Endothelial cell of umbilical vein (primary cell): Measurements from ENCODE around the gene DIP2C. TPM values are rescaled to one million over a fixed set of nuclear protein-coding genes. Genes with fewer than 3 reads are reported as not detected.

Experiments used
- BruUV-seq: library from RNA; stranded (reverse); fragments of 400-500 nt; replicated peaks from 2 replicates; lab custom pipeline; 2021; lab: Mats Ljungman, UMichigan
- CTCF ChIA-PET: fragments of 300-600, 350-600 bp; sonication (Branson Sonifier 250); formaldehyde crosslinking; loops from one replicate; lab custom pipeline; 2021; ENCODE audit warnings: antibody characterized with exemption, inconsistent platforms; lab: Charles Lee
- POLR2A ChIA-PET: fragments of 300-600, 350-600 bp; sonication (Branson Sonifier 250); formaldehyde crosslinking; loops from one replicate; lab custom pipeline; 2021; ENCODE audit warnings: antibody characterized with exemption, inconsistent platforms; lab: Charles Lee
- DNase-seq: peaks from one replicate; pipeline ENCODE4 v3.0.0-alpha.2; 2011; ENCODE audit warnings: low read depth, low spot score
- FAIRE-seq: peaks from 2 replicates; lab custom pipeline; 2011; peaks lifted over from hg19 to GRCh38; lab: Jason Lieb, UNC
- H2AFZ ChIP-seq: 2 replicates; pipeline ENCODE4 v1.6.0; 2012; ENCODE audit warnings: low read depth, low read length, control low read depth, inconsistent platforms
- H3K27ac ChIP-seq: 2 replicates; pipeline ENCODE4 v1.5.1; 2011; ENCODE audit warnings: low read depth, mild to moderate bottlenecking, control low read depth, low read length, moderate library complexity; ENCODE audit not compliant: insufficient read depth
- H3K27me3 ChIP-seq, 2 experiments: 2 replicates each; pipeline versions ENCODE4 v1.6.0 to v1.6.1; 2011; ENCODE audit warnings: low read length in 2 of 2, mixed read lengths in 1 of 2; ENCODE audit not compliant: control insufficient read depth in 2 of 2, insufficient read depth in 2 of 2
- H3K36me3 ChIP-seq, 2 experiments: 2 replicates in 1 of 2; 3 replicates in 1 of 2; pipeline ENCODE4 v1.5.1; 2011; ENCODE audit warnings: low read length in 2 of 2, mild to moderate bottlenecking in 1 of 2, moderate library complexity in 1 of 2; ENCODE audit not compliant: control insufficient read depth in 2 of 2, insufficient read depth in 2 of 2; ENCODE audit errors: extremely low read depth in 1 of 2
- H3K4me1 ChIP-seq: 3 replicates; pipeline ENCODE4 v1.5.1; 2011; ENCODE audit warnings: mild to moderate bottlenecking, low read length; ENCODE audit not compliant: control insufficient read depth, insufficient read depth; ENCODE audit errors: extremely low read depth
- H3K4me2 ChIP-seq: 2 replicates; pipeline ENCODE4 v1.6.1; 2011; ENCODE audit warnings: low read length, control low read depth, mixed read lengths; ENCODE audit not compliant: insufficient read depth
- H3K4me3 ChIP-seq, 3 experiments: fragments of 200-600 bp in 1 of 3; sonication (generic), shearing (Covaris generic) in 1 of 3; replicated peaks in 1 of 3; 2 replicates each; pipeline ENCODE4 v1.5.1; 2011 to 2016; ENCODE audit warnings: control low read depth in 3 of 3, low read length in 3 of 3, mild to moderate bottlenecking in 2 of 3, inconsistent platforms in 1 of 3, low read depth in 1 of 3, moderate library complexity in 1 of 3; ENCODE audit not compliant: insufficient read depth in 1 of 3
- H3K79me2 ChIP-seq: 2 replicates; pipeline ENCODE4 v1.6.0; 2012; ENCODE audit warnings: low read length, inconsistent platforms; ENCODE audit not compliant: control insufficient read depth, insufficient read depth
- H3K9ac ChIP-seq: replicated peaks from 2 replicates; pipeline ENCODE3; 2011; ENCODE audit warnings: low read length, control low read depth; ENCODE audit not compliant: insufficient read depth; ENCODE audit errors: extremely low read depth
- H3K9me1 ChIP-seq: replicated peaks from 3 replicates; pipeline ENCODE4 v1.6.0; 2011; ENCODE audit warnings: mild to moderate bottlenecking, low read length; ENCODE audit not compliant: control insufficient read depth, insufficient read depth; ENCODE audit errors: extremely low read depth
- H3K9me3 ChIP-seq: replicated peaks from 2 replicates; pipeline ENCODE4 v1.5.1; 2012; ENCODE audit warnings: low read length, inconsistent platforms; ENCODE audit not compliant: control insufficient read depth, insufficient read depth
- H4K20me1 ChIP-seq: replicated peaks from 2 replicates; pipeline ENCODE3; 2011; ENCODE audit warnings: mild to moderate bottlenecking, low read length; ENCODE audit not compliant: control insufficient read depth, insufficient read depth; ENCODE audit errors: extremely low read depth
- EZH2 ChIP-seq: IDR thresholded peaks from 2 replicates; pipeline ENCODE4 v1.6.1; 2012; ENCODE audit warnings: borderline replicate concordance, low read depth, mild to moderate bottlenecking, moderate library complexity, low read length, inconsistent platforms; ENCODE audit not compliant: severe bottlenecking
- FOS ChIP-seq: IDR thresholded peaks from 2 replicates; pipeline ENCODE4 v1.6.1; 2011; ENCODE audit warnings: mild to moderate bottlenecking, low read length, moderate library complexity, borderline replicate concordance; ENCODE audit not compliant: insufficient read depth
- GATA2 ChIP-seq: IDR thresholded peaks from 2 replicates; pipeline ENCODE4 v1.7.0; 2011; ENCODE audit warnings: low read depth, mild to moderate bottlenecking, moderate library complexity, mixed read lengths, low read length; ENCODE audit not compliant: insufficient read length, insufficient read depth
- JUN ChIP-seq: IDR thresholded peaks from 2 replicates; pipeline ENCODE4 v1.6.1; 2011; ENCODE audit warnings: borderline replicate concordance, low read depth; ENCODE audit not compliant: insufficient read length, insufficient read depth
- MAX ChIP-seq: IDR thresholded peaks from 2 replicates; pipeline ENCODE4 v1.6.1; 2011; ENCODE audit not compliant: insufficient read depth, insufficient read length
- MYC ChIP-seq: IDR thresholded peaks from one replicate; pipeline ENCODE4 v1.6.1; 2011; ENCODE audit warnings: mild to moderate bottlenecking, low read depth, low read length
- POLR2A ChIP-seq: IDR thresholded peaks from 2 replicates; pipeline ENCODE4 v1.6.1; 2012; ENCODE audit warnings: low read depth, mild to moderate bottlenecking, control low read depth, low read length
- POLR2AphosphoS5 ChIP-seq: IDR thresholded peaks from 2 replicates; pipeline ENCODE4 v1.6.1; 2012; ENCODE audit warnings: low read depth, mild to moderate bottlenecking, control low read depth, low read length, moderate library complexity; ENCODE audit not compliant: insufficient read depth
- dilution Hi-C: fragments of 300-500 bp; cut with MboI; formaldehyde crosslinking; loops from one replicate; pipeline ENCODE4 v1.15.0; 2019; ENCODE audit warnings: low sequenced_read_pairs; ENCODE audit not compliant: extremely low pct_ligation_motif_present
- intact Hi-C: fragments of 100-400 bp; cut with micrococcal nuclease; formaldehyde crosslinking; loops from one replicate; pipeline ENCODE4 v1.10.0; 2022
- polyA plus RNA-seq, 4 experiments: library from polyadenylated mRNA; depleted of rRNA in 3 of 4; stranded (reverse) in 3 of 4; unstranded in 1 of 4; fragments of >200 nt; gene quantifications; 2 replicates each; pipeline versions ENCODE4 v1.2.1 to v1.2.3, GENCODE V29; 2011 to 2012; ENCODE audit warnings: missing spikeins in 1 of 4
- total RNA-seq: library from RNA; stranded (reverse); gene quantifications from 2 replicates; pipeline ENCODE4 v1.2.3, GENCODE V29; 2021
- TF ChIP-seq, protein P1 (sequence below), 2 donors: IDR thresholded peaks; 1 replicate in 1 of 2; 2 replicates in 1 of 2; pipeline ENCODE4 v1.5.1; 2011; ENCODE audit warnings: low read length in 2 of 2, mild to moderate bottlenecking in 2 of 2, moderate library complexity in 2 of 2, control low read depth in 1 of 2, inconsistent platforms in 1 of 2, low read depth in 1 of 2; ENCODE audit not compliant: insufficient read depth in 1 of 2; ENCODE audit errors: extremely low read depth in 1 of 2

The DIP2C gene
- total and polyA plus RNA-seq, 2 donors (not counting 3 experiments of a cell fraction or from before 2014, with no cell fraction given): 3.6 to 10.7 TPM

GRCh38 chr10:530717-531116, 158.8 kb downstream of the DIP2C start:
- FAIRE-seq (no peak), DNase-seq (no peak)
- no peaks in the 10 kb centered on the region for H3K27me3 ChIP-seq
- no peaks in the 10 kb centered on the region for H3K36me3 ChIP-seq
- intact Hi-C loops (no loop called here), dilution Hi-C loops (no loop called here)
- H3K4me1 ChIP-seq: no peaks in the 10 kb centered on the region
- ChIA-PET CTCF (no interaction called here), POLR2A (no interaction called here)
- no peak overlapping the region for H3K9ac ChIP-seq
- TF ChIP-seq MAX (no peak), JUN (no peak), GATA2 (no peak), MYC (no peak), POLR2A (no peak), FOS (no peak), POLR2AphosphoS5 (no peak), EZH2 (no peak)
- TF ChIP-seq, protein P1, sequence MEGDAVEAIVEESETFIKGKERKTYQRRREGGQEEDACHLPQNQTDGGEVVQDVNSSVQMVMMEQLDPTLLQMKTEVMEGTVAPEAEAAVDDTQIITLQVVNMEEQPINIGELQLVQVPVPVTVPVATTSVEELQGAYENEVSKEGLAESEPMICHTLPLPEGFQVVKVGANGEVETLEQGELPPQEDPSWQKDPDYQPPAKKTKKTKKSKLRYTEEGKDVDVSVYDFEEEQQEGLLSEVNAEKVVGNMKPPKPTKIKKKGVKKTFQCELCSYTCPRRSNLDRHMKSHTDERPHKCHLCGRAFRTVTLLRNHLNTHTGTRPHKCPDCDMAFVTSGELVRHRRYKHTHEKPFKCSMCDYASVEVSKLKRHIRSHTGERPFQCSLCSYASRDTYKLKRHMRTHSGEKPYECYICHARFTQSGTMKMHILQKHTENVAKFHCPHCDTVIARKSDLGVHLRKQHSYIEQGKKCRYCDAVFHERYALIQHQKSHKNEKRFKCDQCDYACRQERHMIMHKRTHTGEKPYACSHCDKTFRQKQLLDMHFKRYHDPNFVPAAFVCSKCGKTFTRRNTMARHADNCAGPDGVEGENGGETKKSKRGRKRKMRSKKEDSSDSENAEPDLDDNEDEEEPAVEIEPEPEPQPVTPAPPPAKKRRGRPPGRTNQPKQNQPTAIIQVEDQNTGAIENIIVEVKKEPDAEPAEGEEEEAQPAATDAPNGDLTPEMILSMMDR (IDR thresholded peaks at IDR 0.05; ENCODE audit: extremely low read depth in 1 of 2, insufficient read depth in 1 of 2, low read depth in 1 of 2, low read length in 2 of 2): no peak
- H3K9me3 ChIP-seq: no peaks in the 10 kb centered on the region
- no peaks in the 10 kb centered on the region for H3K9me1 ChIP-seq
- H3K4me3 ChIP-seq: no peak overlapping the region
- no peak overlapping the region for H2AFZ ChIP-seq
- H3K4me2 ChIP-seq: no peak overlapping the region
- no TSS peak for BruUV-seq
- no peaks in the 10 kb centered on the region for H3K79me2 ChIP-seq
- H4K20me1 ChIP-seq: no peaks in the 10 kb centered on the region
- no peak overlapping the region for H3K27ac ChIP-seq
